ENCODE data around the gene ERICH4. TPM values are rescaled to one million over a fixed set of nuclear protein-coding genes. Genes with fewer than 3 reads are reported as not detected.
"Not testable (repeated sequence)": the region's sequence is repeated elsewhere in the genome, so short reads cannot be mapped to it uniquely, and the experiment has no call there.

The ERICH4 gene
- total RNA-seq, 2 experiments from 2014 or later = not detected

- ChIA-PET CTCF (interaction anchor here (0.8 to 2.2 kb wide), 5 partner anchors 11 to 169 kb away, joined by 3 to 12 read pairs (median 3); partner anchors contain the start of genes DMAC2 and HNRNPUL1), POLR2A (interaction anchor here (0.6 to 1.0 kb wide), 2 partner anchors 11 to 101 kb away, joined by 3 read pairs; no protein-coding TSS in a partner anchor)
Observed at GRCh38 chr19:41428481-41428859, 14.5 kb upstream of the ERICH4 start.

GRCh38 chr19:41430922-41431321 is 12.0 kb upstream of the ERICH4 start:
- ChIA-PET CTCF (interaction anchor here (1.2 kb wide), 1 partner anchor 14 kb away, joined by 4 read pairs; no protein-coding TSS in a partner anchor), POLR2A (no interaction called here)

- ChIA-PET POLR2A (no interaction called here), CTCF (interaction anchor here (1.2 to 1.5 kb wide), 2 partner anchors 14 to 25 kb away, joined by 3 to 4 read pairs; no protein-coding TSS in a partner anchor)
Observed at GRCh38 chr19:41431426-41432386, 11.2 kb upstream of the ERICH4 start.

GRCh38 chr19:41433171-41433570 is 9.8 kb upstream of the ERICH4 start:
- CTCF ChIA-PET = interaction anchor here (0.8 to 1.5 kb wide), 3 partner anchors 23 to 137 kb away, joined by 3 read pairs; no protein-coding TSS in a partner anchor

GRCh38 chr19:41434450-41434849 is 8.5 kb upstream of the ERICH4 start:
- CTCF ChIA-PET = no interaction called here
- POLR2A ChIA-PET = no interaction called here

More at GRCh38 chr19:41433171-41433570, 9.8 kb upstream of the ERICH4 start:
- POLR2A ChIA-PET = interaction anchor here (0.5 kb wide), 1 partner anchor 790 kb away, joined by 7 read pairs; no protein-coding TSS in a partner anchor

GRCh38 chr19:41435376-41435775 is 7.6 kb upstream of the ERICH4 start:
- POLR2A ChIA-PET = interaction anchor here (0.6 to 0.7 kb wide), 2 partner anchors 12 to 972 kb away, joined by 3 to 5 read pairs; no protein-coding TSS in a partner anchor
- CTCF ChIA-PET = not testable (repeated sequence)

GRCh38 chr19:41435936-41436673 is 6.9 kb upstream of the ERICH4 start:
- POLR2A ChIA-PET = interaction anchor here (0.6 kb wide), 2 partner anchors 11 to 70 kb away, joined by 3 to 4 read pairs; no protein-coding TSS in a partner anchor
- CTCF ChIA-PET = interaction anchor here (1.4 kb wide), 1 partner anchor 127 kb away, joined by 3 read pairs; no protein-coding TSS in a partner anchor

- ChIA-PET POLR2A (interaction anchor here (0.6 kb wide), 1 partner anchor 71 kb away, joined by 4 read pairs; no protein-coding TSS in a partner anchor), CTCF (interaction anchor here (1.4 kb wide), 1 partner anchor 127 kb away, joined by 3 read pairs; no protein-coding TSS in a partner anchor)
Observed at GRCh38 chr19:41436674-41436951, 6.3 kb upstream of the ERICH4 start.

- CTCF ChIA-PET = interaction anchor here (2.8 kb wide), 1 partner anchor 9 kb away, joined by 12 read pairs; no protein-coding TSS in a partner anchor
- POLR2A ChIA-PET = no interaction called here
Observed at GRCh38 chr19:41437944-41438574, 4.9 kb upstream of the ERICH4 start.

GRCh38 chr19:41439441-41440222 is 3.3 kb upstream of the ERICH4 start, which contains the start of gene DMAC2:
TSS of gene DMAC2 (minus strand) at chr19:41439912. CDS start at chr19:41439899, 13 bp downstream.
- CTCF ChIA-PET = interaction anchor here (0.6 to 2.8 kb wide), 16 partner anchors 10 to 235 kb away, joined by 3 to 27 read pairs (median 4); partner anchors contain the start of gene B3GNT8
- POLR2A ChIA-PET = interaction anchor here (0.6 to 0.7 kb wide), 2 partner anchors 11 to 241 kb away, joined by 3 read pairs; no protein-coding TSS in a partner anchor

- ChIA-PET POLR2A (no interaction called here), CTCF (no interaction called here)
Observed at GRCh38 chr19:41441321-41441945, 1.5 kb upstream of the ERICH4 start.

GRCh38 chr19:41443813-41444455 is 978 bp downstream of the ERICH4 start:
- POLR2A ChIA-PET = no interaction called here
- CTCF ChIA-PET = no interaction called here

- ChIA-PET CTCF (interaction anchor here (1.1 kb wide), 1 partner anchor 151 kb away, joined by 3 read pairs; no protein-coding TSS in a partner anchor), POLR2A (no interaction called here)
Observed at GRCh38 chr19:41445575-41445974, 2.6 kb downstream of the ERICH4 start.

GRCh38 chr19:41447732-41448332 is 4.9 kb downstream of the ERICH4 start:
- ChIA-PET CTCF (interaction anchor here (0.6 to 3.0 kb wide), 12 partner anchors 8 to 423 kb away, joined by 3 to 27 read pairs (median 4); partner anchors contain the start of gene DMAC2), POLR2A (interaction anchor here (0.5 to 0.8 kb wide), 4 partner anchors 10 to 110 kb away, joined by 3 to 4 read pairs (median 3); no protein-coding TSS in a partner anchor)

GRCh38 chr19:41449079-41449864 is 6.3 kb downstream of the ERICH4 start:
- CTCF ChIA-PET = interaction anchor here (0.6 to 3.2 kb wide), 28 partner anchors 8 to 334 kb away, joined by 3 to 27 read pairs (median 4); partner anchors contain the start of genes CEACAM21 and DMAC2
- POLR2A ChIA-PET = interaction anchor here (0.5 to 1.2 kb wide), 3 partner anchors 22 to 1447 kb away, joined by 3 to 5 read pairs (median 3); no protein-coding TSS in a partner anchor

GRCh38 chr19:41449865-41450178 is 6.9 kb downstream of the ERICH4 start:
- POLR2A ChIA-PET = no interaction called here
- CTCF ChIA-PET = interaction anchor here (0.6 to 3.2 kb wide), 16 partner anchors 8 to 148 kb away, joined by 3 to 27 read pairs (median 8); partner anchors contain the start of gene DMAC2

Measured in activated CD8-positive, alpha-beta memory T cell treated with anti-CD3 and anti-CD28 coated beads for 36 hours (primary cell).